ENCODE results near the gene KCTD4. TPM values are rescaled to one million over a fixed set of nuclear protein-coding genes. Genes with fewer than 3 reads are reported as not detected.
A peak's percentile ranks its signal among the peaks of the same experiment; 100 is the strongest.

KCTD4 gene
- polyA plus RNA-seq, 1 donor (not counting 4 experiments of a cell fraction or from before 2014, with no cell fraction given), result 0.39 TPM

- H3K9me1 ChIP-seq (ENCODE audit: control insufficient read depth, extremely low read depth, insufficient read depth, low read length), result no peaks in the 10 kb centered on the region
- no peaks in the 10 kb centered on the region for H3K9me3 ChIP-seq (ENCODE audit: control insufficient read depth, low read depth, low read length)
- no peak overlapping the region for H3K9ac ChIP-seq (ENCODE audit: control insufficient read depth, extremely low read depth, insufficient read depth, low read length)
- no peaks in the 10 kb centered on the region for H4K20me1 ChIP-seq (ENCODE audit: control insufficient read depth, extremely low read depth, insufficient read depth, low read length)
- TF ChIP-seq EZH2 (IDR thresholded peaks at IDR 0.05; ENCODE audit: low read length) (no peak), CTCF (optimal IDR thresholded peaks at IDR 0.05 in 1 of 3, IDR thresholded peaks at IDR 0.05 in 1 of 3, conservative IDR thresholded peaks at IDR 0.05 in 1 of 3; ENCODE audit: extremely low read depth in 1 of 3, insufficient read depth in 2 of 3, low read length in 3 of 3) (no peak)
- peaks cover 28% of the 10 kb centered on the region for H3K79me2 ChIP-seq (ENCODE audit: control insufficient read depth, insufficient read depth, low read length)
- dilution Hi-C loops (cut with MboI; ENCODE audit: extremely low pct_ligation_motif_present, low sequenced_read_pairs), result no loop called here
- H2AFZ ChIP-seq (ENCODE audit: control insufficient read depth, low read length), result no peak overlapping the region
- no peak overlapping the region for H3K4me3 ChIP-seq (ENCODE audit: control insufficient read depth in 2 of 3, extremely low read depth in 1 of 3, insufficient read depth in 2 of 3, low read depth in 1 of 3, low read length in 3 of 3)
- H3K4me2 ChIP-seq (ENCODE audit: control insufficient read depth, extremely low read depth, insufficient read depth, low read depth, low read length), result no peak overlapping the region
- H3K27ac ChIP-seq (ENCODE audit: control insufficient read depth, insufficient read depth, low read length), result peak overlapping the region; percentile 15
- peaks cover 0 to 1% of the 10 kb centered on the region in 2 experiments for H3K36me3 ChIP-seq (ENCODE audit: control insufficient read depth in 2 of 2, extremely low read depth in 1 of 2, insufficient read depth in 2 of 2, low read length in 2 of 2)
- no peak for FAIRE-seq
- no peak for DNase-seq (ENCODE audit: low read depth, low spot score)
- no peaks in the 10 kb centered on the region for H3K27me3 ChIP-seq (ENCODE audit: control insufficient read depth, extremely low read depth, insufficient read depth, low read length)
- peaks cover 28% of the 10 kb centered on the region for H3K4me1 ChIP-seq (ENCODE audit: control insufficient read depth, extremely low read depth, insufficient read depth, low read length)
Measured at GRCh38 chr13:45215392-45216077, 14.7 kb upstream of the KCTD4 start.

GRCh38 chr13:45209229-45209628 is 8.4 kb upstream of the KCTD4 start:
- H3K4me3 ChIP-seq (ENCODE audit: control insufficient read depth in 2 of 3, extremely low read depth in 1 of 3, insufficient read depth in 2 of 3, low read depth in 1 of 3, low read length in 3 of 3), result no peak overlapping the region
- H3K9ac ChIP-seq (ENCODE audit: control insufficient read depth, extremely low read depth, insufficient read depth, low read length), result no peak overlapping the region
- H3K4me1 ChIP-seq (ENCODE audit: control insufficient read depth, extremely low read depth, insufficient read depth, low read length), result peaks cover 44% of the 10 kb centered on the region
- H3K27me3 ChIP-seq (ENCODE audit: control insufficient read depth, extremely low read depth, insufficient read depth, low read length), result no peaks in the 10 kb centered on the region
- no peak for TF ChIP-seq CTCF (optimal IDR thresholded peaks at IDR 0.05 in 1 of 3, IDR thresholded peaks at IDR 0.05 in 1 of 3, conservative IDR thresholded peaks at IDR 0.05 in 1 of 3; ENCODE audit: extremely low read depth in 1 of 3, insufficient read depth in 2 of 3, low read length in 3 of 3)
- no peak for TF ChIP-seq EZH2 (IDR thresholded peaks at IDR 0.05; ENCODE audit: low read length)
- H2AFZ ChIP-seq (ENCODE audit: control insufficient read depth, low read length), result no peak overlapping the region
- H4K20me1 ChIP-seq (ENCODE audit: control insufficient read depth, extremely low read depth, insufficient read depth, low read length), result no peaks in the 10 kb centered on the region
- peaks cover 3 to 12% of the 10 kb centered on the region in 2 experiments for H3K36me3 ChIP-seq (ENCODE audit: control insufficient read depth in 2 of 2, extremely low read depth in 1 of 2, insufficient read depth in 2 of 2, low read length in 2 of 2)
- no peak for DNase-seq (ENCODE audit: low read depth, low spot score)
- no peaks in the 10 kb centered on the region for H3K9me3 ChIP-seq (ENCODE audit: control insufficient read depth, low read depth, low read length)
- peak overlapping the region; percentile 88 for H3K4me2 ChIP-seq (ENCODE audit: control insufficient read depth, extremely low read depth, insufficient read depth, low read depth, low read length)
- peak; percentile 62 for FAIRE-seq
- no peaks in the 10 kb centered on the region for H3K9me1 ChIP-seq (ENCODE audit: control insufficient read depth, extremely low read depth, insufficient read depth, low read length)
- peaks cover 31% of the 10 kb centered on the region for H3K79me2 ChIP-seq (ENCODE audit: control insufficient read depth, insufficient read depth, low read length)
- peak overlapping the region; percentile 98 for H3K27ac ChIP-seq (ENCODE audit: control insufficient read depth, insufficient read depth, low read length)
- dilution Hi-C loops (cut with MboI; ENCODE audit: extremely low pct_ligation_motif_present, low sequenced_read_pairs), result no loop called here

Data from keratinocyte (primary cell).